Measurements from ENCODE around the gene RNF183.
"Not testable (repeated sequence)": the region's sequence is repeated elsewhere in the genome, so short reads cannot be mapped to it uniquely, and the experiment has no call there.

The RNF183 gene

GRCh38 chr9:113250807-113251206 is 52.4 kb downstream of the RNF183 start:
- no peak for TF ChIP-seq CTCF (IDR thresholded peaks at IDR 0.05; ENCODE audit: insufficient read depth, low read length, poor library complexity, severe bottlenecking)
- Histone ChIP-seq H3K27me3 (replicated peaks; ENCODE audit: control insufficient read depth, insufficient read depth, low read length) (no peaks in the 10 kb centered on the region), H3K4me3 (replicated peaks; ENCODE audit: low read depth, low read length) (no peak overlapping the region), H3K36me3 (ENCODE audit: control insufficient read depth, insufficient read depth, low read length) (no peaks in the 10 kb centered on the region)
- no peak for DNase-seq (ENCODE audit: extremely low read depth, insufficient read length)

- not testable (repeated sequence) for H3K4me3 ChIP-seq (replicated peaks; ENCODE audit: low read depth, low read length); DNase-seq (ENCODE audit: extremely low read depth, insufficient read length); H3K36me3 ChIP-seq (ENCODE audit: control insufficient read depth, insufficient read depth, low read length); H3K27me3 ChIP-seq (replicated peaks; ENCODE audit: control insufficient read depth, insufficient read depth, low read length)
Observed at GRCh38 chr9:113249661-113250060, 53.5 kb downstream of the RNF183 start.

GRCh38 chr9:113247640-113248039 is 55.5 kb downstream of the RNF183 start:
- no peaks in the 10 kb centered on the region for H3K27me3 ChIP-seq (replicated peaks; ENCODE audit: control insufficient read depth, insufficient read depth, low read length)
- H3K4me3 ChIP-seq (replicated peaks; ENCODE audit: low read depth, low read length): no peak overlapping the region
- no peak for TF ChIP-seq CTCF (IDR thresholded peaks at IDR 0.05; ENCODE audit: insufficient read depth, low read length, poor library complexity, severe bottlenecking)
- no peak for DNase-seq (ENCODE audit: extremely low read depth, insufficient read length)
- no peaks in the 10 kb centered on the region for H3K36me3 ChIP-seq (ENCODE audit: control insufficient read depth, insufficient read depth, low read length)
